Mucosa of descending colon (tissue), 3 donors: Measurements from ENCODE around the gene KRT73. TPM values are rescaled to one million over a fixed set of nuclear protein-coding genes. Genes with fewer than 3 reads are reported as not detected.

ENCODE experiments used
- ATAC-seq: fragments of 200-7000 bp; cut with Tn5 transposase; one replicate; pipeline ENCODE4 v1.9.1; 2020; ENCODE audit warnings: mild to moderate bottlenecking, moderate library complexity
- DNase-seq, 3 donors: peaks; one replicate each; pipeline ENCODE4 v3.0.0-alpha.2; 2020
- H3K36me3 ChIP-seq: fragments of 200-600 bp; one replicate; pipeline ENCODE4 v1.8.0; 2021; ENCODE audit warnings: low read depth, mild to moderate bottlenecking
- H3K4me1 ChIP-seq: fragments of 200-600 bp; one replicate; pipeline ENCODE4 v1.8.0; 2021; ENCODE audit warnings: low read depth, mild to moderate bottlenecking
- H3K4me3 ChIP-seq: fragments of 200-600 bp; one replicate; pipeline ENCODE4 v1.8.0; 2021; ENCODE audit warnings: mild to moderate bottlenecking
- H3K9me3 ChIP-seq: fragments of 200-600 bp; one replicate; pipeline ENCODE4 v1.8.0; 2021; ENCODE audit warnings: mild to moderate bottlenecking
- CTCF ChIP-seq: fragments of 200-600 bp; IDR thresholded peaks from one replicate; pipeline ENCODE4 v1.8.0; 2022; ENCODE audit warnings: antibody characterized with exemption, mild to moderate bottlenecking
- intact Hi-C, 2 donors: fragments of 100-400 bp; cut with DNase I in 1 of 2; cut with micrococcal nuclease in 1 of 2; formaldehyde crosslinking; loops; one replicate each; pipeline versions ENCODE4 v1.11.0 to v1.11.1; 2022; cut with DNase I, micrococcal nuclease
- long read RNA-seq, 2 donors: library from polyadenylated mRNA; unstranded; transcript quantifications; one replicate each; pipeline ENCODE4 v2.0.0, GENCODE V29; 2019 to 2021
- total RNA-seq, 3 donors: library from RNA; stranded (reverse); fragmentation: NEBNext Ultra II Directional in 2 of 3; extraction: Animal tissue kit (Norgen Biotek cat#: 25700) in 2 of 3; gene quantifications; one replicate each; pipeline versions ENCODE4 v1.2.1 to v1.2.4, GENCODE V29; 2021 to 2023
- donor health status: DM: no; HTN: no; CAD: no; lungs with moderate emphysema.
- donor health status: DM: no; HTN: no; CAD: no.
- donor health status: DM: no; HTN: yes; CAD: no.

The KRT73 gene
- total RNA-seq: not detected
- long read RNA-seq, donor 1: 0 reads
- long read RNA-seq, donor 2: 0 reads

DNA sequence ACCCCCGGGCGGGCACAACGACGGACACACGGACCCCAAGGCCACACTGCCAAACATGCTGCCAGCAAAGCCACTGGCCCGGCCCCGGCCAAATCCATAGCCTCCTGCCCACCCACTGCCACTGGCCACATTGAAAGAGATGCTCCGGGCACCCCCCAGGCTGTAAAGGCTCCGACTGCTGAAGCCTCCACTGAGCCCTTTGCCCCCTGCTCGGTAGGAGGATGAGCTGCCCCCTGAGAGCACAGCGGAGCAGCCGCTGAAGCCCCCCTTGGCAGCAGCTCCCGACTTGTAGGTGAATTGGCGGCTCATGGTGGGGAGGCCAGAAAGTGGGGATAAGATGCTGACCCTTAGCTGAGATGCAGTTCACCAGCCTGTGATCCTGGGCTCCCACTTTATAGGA lies at the start of gene KRT73:
KRT73 (minus strand) TSS at position 344 of the 400 bp plus-strand sequence; CDS start at position 309, 35 bp downstream.
- no peaks in the 10 kb centered on the region for H3K4me1 ChIP-seq
- DNase-seq: no peak
- no peak for ATAC-seq
- TF ChIP-seq CTCF: no peak
- H3K9me3 ChIP-seq: no peaks in the 10 kb centered on the region
- no peak within 1 kb of the TSS for H3K4me3 ChIP-seq
- intact Hi-C loops: no loop called here
- no peaks in the 10 kb centered on the region for H3K36me3 ChIP-seq

- Histone ChIP-seq H3K9me3 (no peaks in the 10 kb centered on the region), H3K4me1 (no peaks in the 10 kb centered on the region), H3K4me3 (no peak overlapping the region), H3K36me3 (no peaks in the 10 kb centered on the region)
- DNase-seq (no peak), ATAC-seq (no peak)
- intact Hi-C loops: no loop called here
- TF ChIP-seq CTCF: no peak
These were observed 49.6 kb upstream of the KRT73 start for GRCh38 chr12:52667931-52668330.

DNA sequence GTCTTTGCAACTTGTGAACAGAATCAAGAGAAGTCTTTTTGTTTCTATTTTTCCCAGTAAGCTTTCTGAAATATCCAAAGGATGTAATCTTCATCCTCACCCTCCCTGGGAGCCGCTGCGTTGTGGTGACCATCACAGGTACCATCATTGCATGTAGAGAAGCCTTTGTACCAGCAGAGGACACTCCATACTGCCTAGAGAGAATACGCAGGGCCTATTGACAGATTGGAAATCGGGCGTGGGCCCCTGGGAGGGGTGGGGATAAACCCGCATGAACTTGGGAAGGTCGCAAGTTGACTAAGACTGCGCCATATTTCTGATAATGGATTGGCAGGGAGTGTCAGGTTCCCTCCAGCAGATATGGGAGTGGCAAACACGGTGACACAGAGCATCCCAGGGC lies 49.1 kb upstream of the KRT73 start:
- ATAC-seq (no peak), DNase-seq (peak in 1 of 3 donors; percentile 11)
- no peaks in the 10 kb centered on the region for H3K9me3 ChIP-seq
- intact Hi-C loops: no loop called here
- H3K4me1 ChIP-seq: no peaks in the 10 kb centered on the region
- H3K36me3 ChIP-seq: no peaks in the 10 kb centered on the region
- no peak overlapping the region for H3K4me3 ChIP-seq
- no peak for TF ChIP-seq CTCF

DNA sequence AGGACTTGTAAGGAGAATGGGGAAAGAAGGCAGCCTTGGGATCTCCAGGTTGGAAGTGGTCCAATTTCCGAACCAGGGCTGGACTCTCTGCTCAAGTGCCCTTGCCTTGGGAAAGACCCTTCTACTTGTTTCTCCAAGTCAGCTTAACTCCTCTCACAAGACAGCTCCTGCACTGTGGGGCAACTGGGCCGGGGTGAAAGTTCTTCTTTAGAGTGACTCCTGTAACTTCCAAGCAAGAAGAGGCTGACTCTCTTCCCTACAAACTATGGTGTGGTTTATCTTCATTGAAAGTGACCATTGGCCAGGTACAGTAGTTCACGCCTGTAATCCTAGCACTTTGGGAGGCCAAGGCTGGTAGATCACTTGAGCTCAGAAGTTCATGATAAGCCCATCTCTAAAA lies 48.1 kb upstream of the KRT73 start:
- no peak for TF ChIP-seq CTCF
- Histone ChIP-seq H3K36me3 (no peaks in the 10 kb centered on the region), H3K4me3 (no peak overlapping the region), H3K9me3 (no peaks in the 10 kb centered on the region), H3K4me1 (no peaks in the 10 kb centered on the region)
- ATAC-seq: no peak
- intact Hi-C loops: no loop called here
- DNase-seq: no peak

GRCh38 chr12:52663420-52663819 lies 45.1 kb upstream of the KRT73 start:
- no peaks in the 10 kb centered on the region for H3K36me3 ChIP-seq
- no peaks in the 10 kb centered on the region for H3K4me1 ChIP-seq
- intact Hi-C loops: no loop called here
- H3K4me3 ChIP-seq: no peak overlapping the region
- ATAC-seq (no peak), DNase-seq (no peak)
- no peak for TF ChIP-seq CTCF
- no peaks in the 10 kb centered on the region for H3K9me3 ChIP-seq

DNA sequence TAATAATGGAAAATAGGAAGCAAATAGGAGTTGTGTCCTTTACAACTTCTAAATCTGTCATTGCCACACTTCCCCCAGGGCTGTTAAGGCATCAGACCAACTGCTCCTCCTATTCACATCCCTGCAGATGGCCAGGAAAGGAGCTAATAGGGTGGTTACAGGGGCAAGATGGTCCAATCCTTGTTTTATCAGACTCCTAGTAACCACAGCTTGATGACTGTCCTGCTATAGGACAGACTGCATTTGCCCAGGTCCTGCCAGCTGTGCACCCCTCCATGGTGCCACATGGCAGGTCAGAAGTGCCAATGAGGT lies 44.5 kb upstream of the KRT73 start:
- no peaks in the 10 kb centered on the region for H3K4me1 ChIP-seq
- intact Hi-C loops: no loop called here

More for the DNA sequence above, 44.5 kb upstream of the KRT73 start:
- no peak for DNase-seq
- H3K9me3 ChIP-seq: no peaks in the 10 kb centered on the region
- no peak for TF ChIP-seq CTCF
- no peaks in the 10 kb centered on the region for H3K36me3 ChIP-seq
- ATAC-seq: no peak
- H3K4me3 ChIP-seq: no peak overlapping the region
